NCI-H510A (cell line): Measurements from ENCODE around the gene CIT.
A peak's percentile ranks its signal among the peaks of the same experiment; 100 is the strongest.
"Not testable (repeated sequence)": the region's sequence is repeated elsewhere in the genome, so short reads cannot be mapped to it uniquely, and the experiment has no call there.

ENCODE experiments used
- DNase-seq: peaks from one replicate; lab custom pipeline; 2025; lab: John Stamatoyannopoulos, UW

CIT gene

GRCh38 chr12:119740830-119741229 lies 136.3 kb downstream of the CIT start:
- no peak for DNase-seq

GRCh38 chr12:119735079-119735478 lies 142.0 kb downstream of the CIT start:
- DNase-seq, result peak; percentile 75

GRCh38 chr12:119730381-119730780 lies 146.7 kb downstream of the CIT start:
- no peak for DNase-seq

GRCh38 chr12:119729871-119730270 lies 147.2 kb downstream of the CIT start:
- DNase-seq, result no peak

- no peak for DNase-seq
These were observed 148.7 kb downstream of the CIT start for GRCh38 chr12:119728444-119728745.

- DNase-seq, result no peak
These were observed 149.3 kb downstream of the CIT start for GRCh38 chr12:119727600-119728443.

GRCh38 chr12:119725523-119725922 lies 151.6 kb downstream of the CIT start:
- DNase-seq, result no peak

- no peak for DNase-seq
These were observed 155.8 kb downstream of the CIT start for GRCh38 chr12:119721306-119721705.

GRCh38 chr12:119720349-119720748 lies 156.8 kb downstream of the CIT start:
- no peak for DNase-seq

GRCh38 chr12:119718141-119718540 lies 159.0 kb downstream of the CIT start:
- no peak for DNase-seq

- no peak for DNase-seq
These were observed 161.9 kb downstream of the CIT start for GRCh38 chr12:119715268-119715620.

GRCh38 chr12:119714614-119715267 lies 162.4 kb downstream of the CIT start:
- no peak for DNase-seq

GRCh38 chr12:119713551-119714031 lies 163.5 kb downstream of the CIT start:
- DNase-seq, result peak; percentile 93

- DNase-seq, result no peak
These were observed 164.4 kb downstream of the CIT start for GRCh38 chr12:119712721-119713120.

GRCh38 chr12:119711693-119712092 lies 165.4 kb downstream of the CIT start:
- DNase-seq, result no peak

- peak; percentile 97 for DNase-seq
These were observed 166.1 kb downstream of the CIT start for GRCh38 chr12:119710965-119711551.

- DNase-seq, result peak; percentile 78
These were observed 166.7 kb downstream of the CIT start for GRCh38 chr12:119710374-119710964.

GRCh38 chr12:119706427-119706826 lies 170.7 kb downstream of the CIT start:
- not testable (repeated sequence) for DNase-seq

GRCh38 chr12:119705182-119705581 lies 171.9 kb downstream of the CIT start:
- no peak for DNase-seq

GRCh38 chr12:119704065-119704747 lies 172.9 kb downstream of the CIT start:
- DNase-seq, result no peak

GRCh38 chr12:119700078-119700477 lies 177.0 kb downstream of the CIT start:
- DNase-seq, result no peak

- DNase-seq, result no peak
These were observed 177.8 kb downstream of the CIT start for GRCh38 chr12:119699199-119699760.
